VCaP (cell line): ENCODE data around the gene FAM83F.

Source experiments
- H3K27ac ChIP-seq: fragments of 450-650 bp; 2 replicates; pipeline ENCODE4 v1.5.1; 2017
- TF ChIP-seq, protein P1 (sequence below): fragments of 450-650 bp; conservative IDR thresholded peaks from 2 replicates; pipeline ENCODE4 v1.5.1; 2017; ENCODE audit warnings: mild to moderate bottlenecking, moderate library complexity

Gene FAM83F

DNA sequence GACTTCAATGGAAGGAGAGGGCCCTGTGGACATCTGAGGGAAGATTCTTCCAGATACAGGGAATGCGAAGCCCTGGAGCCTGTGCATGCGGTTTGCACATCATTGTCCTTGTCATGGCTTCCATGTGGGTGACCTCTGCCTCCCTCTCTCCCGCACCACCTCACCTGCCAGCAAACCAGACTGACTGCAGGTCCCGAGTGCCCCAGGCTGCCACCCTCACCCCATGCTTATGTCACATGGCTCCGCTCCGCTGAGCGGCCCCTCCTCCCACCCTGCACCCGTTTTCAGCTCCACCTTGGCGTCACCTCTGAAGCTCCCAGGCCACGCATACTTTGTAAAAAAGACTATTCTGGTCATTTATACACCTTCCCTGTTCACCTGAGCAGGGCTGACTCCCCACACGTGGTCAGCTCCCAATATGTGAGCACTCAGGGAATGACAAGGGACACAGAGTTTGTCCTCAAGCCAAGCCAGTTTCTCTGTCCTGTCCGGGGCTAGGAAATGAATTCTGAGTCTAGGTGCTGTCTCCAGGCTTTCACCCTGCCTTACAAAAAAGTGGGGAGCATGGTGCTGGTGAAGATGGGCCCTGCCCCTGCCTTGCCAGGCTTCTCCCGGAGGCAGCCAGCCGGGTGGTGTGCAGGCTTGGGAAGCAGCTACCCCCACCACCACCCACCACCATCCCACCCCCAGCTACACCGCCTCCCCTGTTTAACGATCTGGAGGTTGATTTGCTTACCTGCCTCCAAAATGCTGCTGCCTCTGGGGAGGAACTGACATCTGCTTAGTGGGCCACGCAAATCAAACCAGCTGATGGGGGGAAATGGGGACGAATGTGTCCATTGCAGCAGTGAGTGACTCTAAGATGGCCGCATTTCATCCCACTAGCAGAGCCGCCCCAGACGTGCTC, 32.7 kb downstream of the FAM83F start:
- TF ChIP-seq, protein P1, sequence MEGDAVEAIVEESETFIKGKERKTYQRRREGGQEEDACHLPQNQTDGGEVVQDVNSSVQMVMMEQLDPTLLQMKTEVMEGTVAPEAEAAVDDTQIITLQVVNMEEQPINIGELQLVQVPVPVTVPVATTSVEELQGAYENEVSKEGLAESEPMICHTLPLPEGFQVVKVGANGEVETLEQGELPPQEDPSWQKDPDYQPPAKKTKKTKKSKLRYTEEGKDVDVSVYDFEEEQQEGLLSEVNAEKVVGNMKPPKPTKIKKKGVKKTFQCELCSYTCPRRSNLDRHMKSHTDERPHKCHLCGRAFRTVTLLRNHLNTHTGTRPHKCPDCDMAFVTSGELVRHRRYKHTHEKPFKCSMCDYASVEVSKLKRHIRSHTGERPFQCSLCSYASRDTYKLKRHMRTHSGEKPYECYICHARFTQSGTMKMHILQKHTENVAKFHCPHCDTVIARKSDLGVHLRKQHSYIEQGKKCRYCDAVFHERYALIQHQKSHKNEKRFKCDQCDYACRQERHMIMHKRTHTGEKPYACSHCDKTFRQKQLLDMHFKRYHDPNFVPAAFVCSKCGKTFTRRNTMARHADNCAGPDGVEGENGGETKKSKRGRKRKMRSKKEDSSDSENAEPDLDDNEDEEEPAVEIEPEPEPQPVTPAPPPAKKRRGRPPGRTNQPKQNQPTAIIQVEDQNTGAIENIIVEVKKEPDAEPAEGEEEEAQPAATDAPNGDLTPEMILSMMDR, result no peak
- no peak overlapping the region for H3K27ac ChIP-seq

DNA sequence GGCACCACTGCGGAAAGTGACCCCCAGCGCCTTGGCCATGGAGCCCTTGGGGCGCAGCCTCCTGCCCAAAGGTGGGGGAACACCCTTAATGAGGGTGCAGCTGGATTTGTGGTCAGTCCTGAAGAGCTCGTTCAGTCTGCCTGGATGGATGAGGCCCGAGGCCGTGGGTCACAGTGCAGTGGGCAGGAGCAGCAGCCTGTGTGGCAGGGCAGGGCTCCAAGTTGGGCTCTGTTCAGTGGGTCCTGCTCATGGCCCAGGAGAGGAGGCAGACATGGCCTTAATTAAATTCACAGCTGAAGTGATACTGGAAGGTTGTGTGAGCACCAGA, 33.3 kb downstream of the FAM83F start:
- no peak overlapping the region for H3K27ac ChIP-seq
- TF ChIP-seq, protein P1, result no peak

DNA sequence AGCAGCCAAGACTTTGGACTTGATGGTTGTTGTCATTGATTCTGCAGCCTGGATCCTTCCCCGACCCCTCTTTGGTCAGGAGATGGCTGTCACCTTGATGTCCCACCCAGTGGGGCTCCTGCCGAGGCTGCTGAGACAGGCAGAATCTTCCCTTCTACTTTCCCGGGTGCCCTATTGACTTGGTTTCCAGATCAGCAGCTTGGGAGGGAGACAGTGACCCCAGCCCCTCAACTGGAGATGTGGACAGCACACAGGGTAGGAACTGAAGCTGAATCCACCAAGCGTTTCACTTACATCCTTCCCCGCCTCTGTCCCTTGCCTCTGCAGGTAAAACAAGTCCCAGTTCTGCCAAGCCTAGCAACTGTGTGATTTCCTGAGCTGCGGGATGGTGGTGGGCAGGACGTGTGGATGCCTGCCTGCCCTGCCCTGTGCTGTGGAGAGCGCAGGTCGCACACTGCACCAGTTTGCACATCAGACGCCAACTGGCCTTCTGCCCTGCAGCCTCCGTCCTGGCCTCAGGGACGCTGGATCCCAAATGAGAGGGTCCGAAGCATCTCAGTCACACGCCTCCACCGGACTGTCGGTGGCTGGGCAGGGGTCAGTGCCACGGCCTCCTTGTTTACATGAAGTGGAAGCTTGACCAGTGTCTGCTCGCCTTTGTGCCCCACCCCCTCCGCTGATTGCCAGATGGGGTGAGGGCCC, 34.6 kb downstream of the FAM83F start:
- H3K27ac ChIP-seq, result no peak overlapping the region
- TF ChIP-seq, protein P1, result no peak

DNA sequence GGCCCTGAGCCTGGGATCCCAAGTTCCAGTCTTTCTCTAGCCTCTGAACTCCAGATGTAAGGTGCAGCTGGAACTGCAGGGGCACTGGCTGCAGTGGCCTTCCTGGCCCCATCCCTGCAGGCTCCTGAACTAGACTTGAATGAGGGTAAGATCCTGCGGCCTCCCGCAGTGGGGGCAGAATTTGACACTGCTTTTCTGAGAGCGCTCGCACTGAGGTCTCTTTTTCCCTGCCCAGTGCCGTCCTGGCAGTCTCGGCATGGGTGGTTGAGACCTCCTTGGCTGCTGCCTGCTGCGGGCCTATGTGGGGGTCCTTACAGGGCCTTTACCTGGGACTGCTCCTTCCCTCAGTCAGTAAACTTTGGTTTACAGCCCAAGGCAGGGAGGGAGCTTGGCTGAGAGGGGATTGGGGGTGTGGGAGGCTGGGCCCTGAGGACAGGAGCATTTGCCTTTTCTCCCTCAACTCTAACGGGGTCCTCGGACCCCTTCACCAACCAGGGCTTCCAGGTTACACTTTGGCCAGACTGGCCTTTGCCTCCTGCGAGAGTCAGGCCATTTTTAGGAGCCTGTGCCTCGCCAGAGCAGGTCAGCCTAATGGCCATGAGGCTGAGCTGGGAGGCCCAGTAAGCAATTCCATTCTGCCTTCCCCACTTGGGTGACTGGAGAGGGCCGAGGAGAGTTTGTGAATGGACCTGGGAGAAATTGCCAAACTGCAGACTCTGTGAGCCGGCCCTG, 35.4 kb downstream of the FAM83F start:
- TF ChIP-seq, protein P1, result no peak
- no peak overlapping the region for H3K27ac ChIP-seq

DNA sequence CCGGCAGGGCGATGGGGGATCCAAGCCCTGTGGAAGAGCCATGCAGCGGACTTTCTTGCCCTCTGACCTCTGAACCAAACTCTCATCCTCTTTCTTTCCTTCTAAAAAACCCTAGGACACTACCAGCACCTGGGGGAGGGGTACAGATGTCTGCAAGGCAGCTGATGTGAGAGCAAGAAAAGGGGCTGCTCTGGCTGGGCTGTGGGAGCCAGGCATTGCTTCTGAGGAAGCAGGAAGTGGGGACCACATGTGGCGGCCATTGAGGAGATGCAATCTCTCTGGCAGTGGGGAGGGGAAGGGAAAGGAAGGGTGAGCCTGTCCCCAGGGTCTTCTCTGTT, 36.0 kb downstream of the FAM83F start:
- TF ChIP-seq, protein P1, result no peak

DNA sequence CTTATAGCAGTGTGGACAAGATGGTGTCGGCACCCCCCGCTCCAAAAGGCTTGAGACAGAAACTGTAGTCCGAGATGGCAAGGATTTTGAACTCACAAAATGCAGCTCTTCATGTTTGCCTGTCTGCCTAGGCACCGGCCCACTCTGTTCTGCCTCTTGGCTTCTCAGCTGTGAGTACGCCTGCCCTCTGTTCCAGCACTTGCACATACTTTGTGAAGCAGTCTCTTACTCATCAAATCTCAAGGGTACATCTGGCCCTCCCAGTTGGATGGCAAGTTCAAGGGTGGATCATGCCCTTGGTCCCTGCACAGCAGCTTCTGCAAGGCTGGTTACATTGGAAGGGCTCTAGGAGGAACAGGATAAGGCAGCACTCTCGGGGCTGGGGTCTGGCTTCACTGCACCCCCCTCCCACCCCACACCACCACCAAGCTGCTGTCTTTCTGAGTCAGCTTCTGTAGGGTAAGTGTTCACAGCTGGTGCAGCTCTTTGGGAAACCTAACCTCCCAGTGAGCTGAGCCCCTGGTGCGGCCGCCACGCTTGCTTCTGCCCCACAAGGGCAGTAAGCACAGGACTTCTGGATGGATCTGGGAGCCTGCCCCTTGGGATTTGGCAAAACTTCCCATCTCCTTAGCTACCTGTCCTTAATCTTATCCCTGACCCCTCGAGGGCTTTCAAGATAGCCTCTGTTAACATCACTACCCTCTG, 37.2 kb downstream of the FAM83F start:
- TF ChIP-seq, protein P1, result no peak
- H3K27ac ChIP-seq, result no peak overlapping the region

More for the DNA sequence above, 36.0 kb downstream of the FAM83F start:
- no peak overlapping the region for H3K27ac ChIP-seq
